GM20000 (cell line): Measurements from ENCODE around the gene ARHGEF19.

Experiments
- DNase-seq: peaks from one replicate; pipeline ENCODE4 v3.0.0; 2012; ENCODE audit warnings: low spot score
- CTCF ChIP-seq: IDR thresholded peaks from 2 replicates; pipeline ENCODE4 v1.5.1; 2012; ENCODE audit warnings: mild to moderate bottlenecking, control low read depth; ENCODE audit errors: extremely low read depth, missing control alignments

Gene ARHGEF19

GRCh38 chr1:16181887-16182719, 30.3 kb downstream of the ARHGEF19 start:
- no peak for DNase-seq
- TF ChIP-seq CTCF, result no peak

- DNase-seq, result no peak
- TF ChIP-seq CTCF, result no peak
Observed at GRCh38 chr1:16180291-16180824, 32.1 kb downstream of the ARHGEF19 start.

GRCh38 chr1:16178596-16179497, 33.6 kb downstream of the ARHGEF19 start:
- DNase-seq, result no peak
- TF ChIP-seq CTCF, result no peak

DNA sequence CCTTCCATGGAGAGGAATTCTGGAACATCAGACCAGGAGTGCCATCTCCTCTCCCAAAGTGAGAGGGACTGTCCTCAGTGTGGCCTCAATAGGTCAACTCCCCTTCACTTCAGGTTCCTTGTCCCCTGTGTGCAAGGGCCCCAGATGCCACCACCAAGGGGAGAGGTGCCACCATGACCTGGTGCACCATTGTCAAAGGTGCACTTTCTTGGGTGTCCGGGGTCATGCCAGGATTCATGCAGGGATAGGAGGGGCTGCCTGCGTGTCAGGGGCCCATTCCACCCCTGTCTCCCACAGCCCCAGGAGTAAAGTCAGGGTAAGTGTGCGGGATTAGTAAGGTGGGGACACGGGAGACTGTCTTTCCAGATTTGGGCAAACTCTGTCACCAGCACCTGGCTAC, 35.1 kb downstream of the ARHGEF19 start:
- no peak for TF ChIP-seq CTCF
- no peak for DNase-seq

DNA sequence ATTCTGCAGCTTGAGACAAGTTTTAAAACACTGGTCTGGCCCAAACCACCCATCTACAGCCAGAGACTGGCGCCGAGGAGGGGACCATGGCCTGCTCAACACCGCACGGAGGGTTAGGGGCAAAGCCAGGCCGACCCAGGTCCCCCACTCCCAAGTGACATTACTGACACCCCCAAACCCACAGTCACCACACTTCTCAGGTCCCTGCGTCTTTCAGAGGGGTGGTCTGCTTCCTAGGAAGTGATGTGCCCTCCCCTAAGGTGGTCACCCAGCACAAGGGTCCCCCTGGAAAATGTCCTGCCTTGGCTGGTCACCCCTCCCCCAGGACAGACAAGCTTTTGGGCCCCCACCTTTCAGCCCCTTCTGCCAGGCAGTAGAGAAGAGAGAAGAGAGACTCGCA, 35.8 kb downstream of the ARHGEF19 start:
- no peak for TF ChIP-seq CTCF
- no peak for DNase-seq

- no peak for DNase-seq
- TF ChIP-seq CTCF, result no peak
Observed at GRCh38 chr1:16175610-16176553, 36.6 kb downstream of the ARHGEF19 start.
